ENCODE measurements around the gene PLEKHM3. TPM values are rescaled to one million over a fixed set of nuclear protein-coding genes. Genes with fewer than 3 reads are reported as not detected.

The PLEKHM3 gene
- total RNA-seq, 4 donors from 2014 or later = 5.6 to 8.8 (median 6.8) TPM

DNA sequence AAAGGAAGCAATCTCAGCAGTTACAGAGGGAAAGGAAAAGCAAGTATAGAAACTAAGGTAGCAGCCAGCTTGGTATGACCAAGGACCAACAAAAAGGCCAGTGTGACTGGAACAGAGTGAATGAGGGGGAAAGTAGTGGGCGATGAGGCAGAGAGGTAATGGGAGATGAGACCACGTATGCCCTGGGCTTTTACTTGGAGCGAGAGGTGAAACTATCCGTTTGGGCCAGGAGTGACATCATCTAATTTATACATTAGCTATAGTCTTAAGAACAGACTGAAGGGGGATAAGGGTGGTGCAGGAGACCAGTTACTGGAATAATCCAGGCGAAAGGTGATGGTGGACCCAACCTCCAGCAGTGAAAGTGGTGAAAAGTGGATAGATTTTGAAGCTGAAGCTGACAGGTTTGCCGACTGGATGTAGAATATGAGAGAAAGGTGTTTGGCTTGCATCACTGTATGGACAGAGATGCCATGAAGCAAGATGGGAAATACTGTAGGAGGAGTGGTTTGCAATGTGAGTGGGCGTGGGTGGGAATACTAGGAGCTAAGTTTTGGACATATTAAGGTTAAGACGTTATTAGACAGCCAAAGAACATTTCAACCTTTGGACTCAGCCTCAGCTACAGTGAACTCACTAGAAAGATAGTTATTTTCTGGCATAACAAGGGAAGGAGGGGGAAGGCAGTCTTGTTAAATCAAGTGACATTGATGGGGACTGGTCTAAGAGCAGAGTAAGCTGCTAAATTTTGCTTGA, 106.0 kb downstream of the PLEKHM3 start:
- Histone ChIP-seq H3K4me3 (no peak overlapping the region), H3K36me3 (no peaks in the 10 kb centered on the region), H3K27ac (no peak overlapping the region), H3K4me1 (no peaks in the 10 kb centered on the region), H3K9me3 (no peaks in the 10 kb centered on the region), H3K27me3 (no peaks in the 10 kb centered on the region)
- DNase-seq (no peak), ATAC-seq (no peak)
- TF ChIP-seq, protein P1, sequence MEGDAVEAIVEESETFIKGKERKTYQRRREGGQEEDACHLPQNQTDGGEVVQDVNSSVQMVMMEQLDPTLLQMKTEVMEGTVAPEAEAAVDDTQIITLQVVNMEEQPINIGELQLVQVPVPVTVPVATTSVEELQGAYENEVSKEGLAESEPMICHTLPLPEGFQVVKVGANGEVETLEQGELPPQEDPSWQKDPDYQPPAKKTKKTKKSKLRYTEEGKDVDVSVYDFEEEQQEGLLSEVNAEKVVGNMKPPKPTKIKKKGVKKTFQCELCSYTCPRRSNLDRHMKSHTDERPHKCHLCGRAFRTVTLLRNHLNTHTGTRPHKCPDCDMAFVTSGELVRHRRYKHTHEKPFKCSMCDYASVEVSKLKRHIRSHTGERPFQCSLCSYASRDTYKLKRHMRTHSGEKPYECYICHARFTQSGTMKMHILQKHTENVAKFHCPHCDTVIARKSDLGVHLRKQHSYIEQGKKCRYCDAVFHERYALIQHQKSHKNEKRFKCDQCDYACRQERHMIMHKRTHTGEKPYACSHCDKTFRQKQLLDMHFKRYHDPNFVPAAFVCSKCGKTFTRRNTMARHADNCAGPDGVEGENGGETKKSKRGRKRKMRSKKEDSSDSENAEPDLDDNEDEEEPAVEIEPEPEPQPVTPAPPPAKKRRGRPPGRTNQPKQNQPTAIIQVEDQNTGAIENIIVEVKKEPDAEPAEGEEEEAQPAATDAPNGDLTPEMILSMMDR (IDR thresholded peaks at IDR 0.05 in 4 of 5, conservative IDR thresholded peaks at IDR 0.05 in 1 of 5) = no peak
- no peak for TF ChIP-seq POLR2A (IDR thresholded peaks at IDR 0.05)
- in situ Hi-C loops (cut with MboI; ENCODE audit: low sequenced_read_pairs in 4 of 4) = no loop called here
- intact Hi-C loops (cut with DNase I; ENCODE audit: low total_unique reads) = no loop called here

DNA sequence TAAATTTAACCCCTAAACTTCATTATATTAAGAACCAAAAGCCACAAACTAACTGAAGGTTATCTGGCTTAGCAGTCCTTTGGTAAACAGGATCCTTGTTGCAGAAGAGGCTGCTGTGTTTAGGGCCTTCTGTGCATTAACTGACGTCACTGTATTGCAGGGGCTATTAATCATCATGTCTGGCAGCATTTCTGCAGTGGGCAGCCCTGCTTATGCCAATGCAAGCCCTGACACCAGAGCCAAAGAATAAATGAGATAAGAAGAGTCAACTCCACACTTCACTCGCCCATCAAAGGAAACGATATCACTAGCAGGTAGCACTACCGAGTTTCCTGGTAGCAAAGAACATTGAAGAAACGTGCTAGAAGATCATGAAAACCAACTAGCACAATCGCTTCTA, 110.6 kb downstream of the PLEKHM3 start:
- in situ Hi-C loops (cut with MboI; ENCODE audit: low sequenced_read_pairs in 4 of 4) = no loop called here
- DNase-seq = no peak

DNA sequence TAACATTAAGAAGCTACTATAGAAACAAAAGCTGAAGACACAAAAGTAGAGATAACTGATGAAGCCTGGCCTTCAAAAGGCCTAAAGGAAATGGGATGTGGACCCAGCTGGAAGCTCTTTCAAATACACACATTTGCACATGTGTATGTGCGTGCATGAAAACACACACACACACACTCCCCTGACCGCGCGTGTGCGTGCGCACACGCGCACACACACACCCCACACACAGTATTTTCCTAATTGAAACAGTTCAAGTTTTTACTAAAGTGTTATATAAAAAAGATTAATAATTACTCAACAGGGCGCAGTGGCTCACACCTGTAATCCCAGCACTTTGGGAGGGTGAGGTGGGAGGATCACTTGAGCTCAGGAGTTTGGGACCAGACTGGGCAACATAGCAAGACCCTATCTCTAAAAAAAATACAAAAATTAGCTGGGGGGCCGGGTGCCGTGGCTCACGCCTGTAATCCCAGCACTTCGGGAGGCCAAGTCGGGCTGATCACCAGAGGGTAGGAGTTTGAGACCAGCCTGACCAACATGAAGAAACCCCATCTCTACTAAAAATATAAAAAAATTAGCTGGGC, 111.5 kb downstream of the PLEKHM3 start:
- Histone ChIP-seq H3K27ac (no peak overlapping the region), H3K36me3 (peaks cover 0 to 6% of the 10 kb centered on the region in 2 donors), H3K9me3 (no peaks in the 10 kb centered on the region), H3K27me3 (no peaks in the 10 kb centered on the region), H3K4me1 (no peaks in the 10 kb centered on the region), H3K4me3 (no peak overlapping the region)
- no peak for DNase-seq
- no peak for ATAC-seq
- in situ Hi-C loops (cut with MboI; ENCODE audit: low sequenced_read_pairs in 4 of 4) (no loop called here), intact Hi-C loops (cut with DNase I; ENCODE audit: low total_unique reads) (no loop called here)
- TF ChIP-seq, protein P1 (IDR thresholded peaks at IDR 0.05 in 4 of 5, conservative IDR thresholded peaks at IDR 0.05 in 1 of 5) = no peak
- TF ChIP-seq POLR2A (IDR thresholded peaks at IDR 0.05) = no peak

More for the DNA sequence above, 110.6 kb downstream of the PLEKHM3 start:
- Histone ChIP-seq H3K4me3 (no peak overlapping the region), H3K9me3 (no peaks in the 10 kb centered on the region), H3K27ac (no peak overlapping the region), H3K36me3 (peaks cover 0 to 6% of the 10 kb centered on the region in 2 donors), H3K4me1 (no peaks in the 10 kb centered on the region), H3K27me3 (no peaks in the 10 kb centered on the region)
- no peak for ATAC-seq
- TF ChIP-seq, protein P1 (IDR thresholded peaks at IDR 0.05 in 4 of 5, conservative IDR thresholded peaks at IDR 0.05 in 1 of 5) = no peak
- no peak for TF ChIP-seq POLR2A (IDR thresholded peaks at IDR 0.05)
- intact Hi-C loops (cut with DNase I; ENCODE audit: low total_unique reads) = no loop called here

DNA sequence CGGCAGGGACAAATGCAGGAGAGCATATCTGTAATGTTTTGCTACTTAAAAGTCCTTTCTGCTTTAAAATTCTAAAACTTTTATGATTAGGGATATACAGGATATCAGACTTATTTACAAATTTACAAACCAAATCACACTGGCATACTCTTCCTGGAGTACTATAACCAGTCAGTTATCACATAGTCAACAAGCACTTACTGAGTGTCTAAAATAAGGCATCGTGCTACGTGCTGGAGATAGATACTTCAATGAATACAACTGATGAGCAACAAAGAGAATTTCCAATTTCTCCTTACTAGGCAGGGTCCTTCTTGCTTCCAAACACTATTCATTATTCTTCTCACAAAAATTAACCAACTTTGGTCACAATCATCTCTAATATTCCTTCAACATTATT, 113.5 kb downstream of the PLEKHM3 start:
- ATAC-seq (no peak), DNase-seq (no peak)
- no peak overlapping the region for H3K4me3 ChIP-seq
- no peaks in the 10 kb centered on the region for H3K9me3 ChIP-seq
- no peaks in the 10 kb centered on the region for H3K27me3 ChIP-seq
- in situ Hi-C loops (cut with MboI; ENCODE audit: low sequenced_read_pairs in 4 of 4) = no loop called here
- no peaks in the 10 kb centered on the region for H3K4me1 ChIP-seq
- intact Hi-C loops (cut with DNase I; ENCODE audit: low total_unique reads) = no loop called here
- H3K27ac ChIP-seq = no peak overlapping the region
- no peak for TF ChIP-seq POLR2A (IDR thresholded peaks at IDR 0.05)
- TF ChIP-seq, protein P1 (IDR thresholded peaks at IDR 0.05 in 4 of 5, conservative IDR thresholded peaks at IDR 0.05 in 1 of 5) = no peak
- H3K36me3 ChIP-seq = peaks cover 0 to 6% of the 10 kb centered on the region in 2 donors

Data from gastrocnemius medialis (tissue), 4 donors.